HL-60 (cell line): ENCODE data around the gene DPYD.

Source experiments
- DNase-seq, 2 experiments: peaks; one replicate each; pipeline ENCODE4 v3.0.0-alpha.2; 2010 to 2020; ENCODE audit warnings: low read depth in 1 of 2, low spot score in 1 of 2
- H3K27ac ChIP-seq: fragments of 250-450 bp; sonication (Bioruptor Pico); replicated peaks from 2 replicates; pipeline ENCODE4 v1.5.1; 2020; ENCODE audit warnings: mild to moderate bottlenecking, moderate library complexity
- H3K27me3 ChIP-seq: fragments of 250-450 bp; sonication (Bioruptor Pico); 2 replicates; pipeline ENCODE4 v1.5.1; 2021; ENCODE audit warnings: mild to moderate bottlenecking, moderate library complexity; ENCODE audit not compliant: insufficient read depth, poor library complexity, severe bottlenecking
- H3K4me3 ChIP-seq: replicated peaks from 2 replicates; pipeline ENCODE4 v1.5.1; 2011; ENCODE audit warnings: mild to moderate bottlenecking, control low read depth, low read length; ENCODE audit not compliant: insufficient read depth
- GABPA ChIP-seq: IDR thresholded peaks from 2 replicates; pipeline ENCODE4 v1.6.1; 2012; ENCODE audit warnings: low read depth
- POLR2AphosphoS5 ChIP-seq: IDR thresholded peaks from 2 replicates; pipeline ENCODE4 v1.6.1; 2012; ENCODE audit warnings: low read depth
- REST ChIP-seq: IDR thresholded peaks from 2 replicates; pipeline ENCODE4 v1.6.1; 2012; ENCODE audit warnings: low read depth; ENCODE audit not compliant: insufficient replicate concordance
- SPI1 ChIP-seq: IDR thresholded peaks from 2 replicates; pipeline ENCODE4 v1.6.1; 2012; ENCODE audit warnings: low read depth, mild to moderate bottlenecking, borderline replicate concordance
- TF ChIP-seq, protein P1 (sequence below): IDR thresholded peaks from one replicate; pipeline ENCODE4 v1.5.1; 2011; ENCODE audit warnings: low read length, control low read depth, inconsistent platforms; ENCODE audit not compliant: insufficient read depth

Gene DPYD

DNA sequence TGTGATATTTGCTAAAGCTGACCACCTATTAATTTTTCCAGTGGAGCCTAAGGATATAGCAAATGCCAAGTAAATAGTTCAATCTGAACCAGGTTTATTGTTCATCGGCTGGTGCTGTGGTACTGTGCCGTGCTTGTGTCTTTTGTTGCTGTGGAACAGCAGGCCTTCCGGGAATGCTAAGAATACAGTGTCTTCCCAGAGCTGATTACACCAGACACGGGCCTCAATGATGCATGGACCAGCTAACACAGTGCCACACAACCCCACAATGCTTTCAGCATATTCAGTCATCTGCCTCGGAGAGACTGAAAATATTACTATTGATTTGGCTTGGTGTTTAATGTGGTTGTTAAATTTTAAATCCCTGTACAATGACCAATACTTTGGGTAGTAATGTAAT, 783.8 kb downstream of the DPYD start:
- Histone ChIP-seq H3K4me3 (no peak overlapping the region), H3K27ac (no peak overlapping the region), H3K27me3 (no peaks in the 10 kb centered on the region)
- no peak for DNase-seq
- TF ChIP-seq REST (no peak), GABPA (no peak), POLR2AphosphoS5 (no peak), SPI1 (no peak)
- TF ChIP-seq, protein P1, sequence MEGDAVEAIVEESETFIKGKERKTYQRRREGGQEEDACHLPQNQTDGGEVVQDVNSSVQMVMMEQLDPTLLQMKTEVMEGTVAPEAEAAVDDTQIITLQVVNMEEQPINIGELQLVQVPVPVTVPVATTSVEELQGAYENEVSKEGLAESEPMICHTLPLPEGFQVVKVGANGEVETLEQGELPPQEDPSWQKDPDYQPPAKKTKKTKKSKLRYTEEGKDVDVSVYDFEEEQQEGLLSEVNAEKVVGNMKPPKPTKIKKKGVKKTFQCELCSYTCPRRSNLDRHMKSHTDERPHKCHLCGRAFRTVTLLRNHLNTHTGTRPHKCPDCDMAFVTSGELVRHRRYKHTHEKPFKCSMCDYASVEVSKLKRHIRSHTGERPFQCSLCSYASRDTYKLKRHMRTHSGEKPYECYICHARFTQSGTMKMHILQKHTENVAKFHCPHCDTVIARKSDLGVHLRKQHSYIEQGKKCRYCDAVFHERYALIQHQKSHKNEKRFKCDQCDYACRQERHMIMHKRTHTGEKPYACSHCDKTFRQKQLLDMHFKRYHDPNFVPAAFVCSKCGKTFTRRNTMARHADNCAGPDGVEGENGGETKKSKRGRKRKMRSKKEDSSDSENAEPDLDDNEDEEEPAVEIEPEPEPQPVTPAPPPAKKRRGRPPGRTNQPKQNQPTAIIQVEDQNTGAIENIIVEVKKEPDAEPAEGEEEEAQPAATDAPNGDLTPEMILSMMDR: no peak

DNA sequence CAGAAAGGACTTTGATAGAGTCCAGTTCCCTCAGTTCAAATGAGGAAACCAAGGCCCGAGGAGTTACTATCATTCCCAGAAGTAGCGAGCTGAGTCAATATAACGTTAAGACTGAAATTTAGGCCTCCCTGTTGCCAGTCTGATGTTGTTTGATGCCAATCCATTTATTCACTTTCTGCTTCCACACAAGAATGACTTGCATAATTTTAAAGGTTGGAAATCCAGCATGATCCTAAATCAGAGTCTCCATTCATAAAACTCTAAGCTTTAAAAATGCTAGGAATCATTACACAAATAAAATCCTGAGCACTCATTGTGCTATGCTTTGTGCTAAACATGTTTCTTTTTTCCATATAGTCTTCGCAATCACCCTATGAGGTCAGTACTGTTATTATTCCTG, 784.9 kb downstream of the DPYD start:
- no peak overlapping the region for H3K27ac ChIP-seq
- no peaks in the 10 kb centered on the region for H3K27me3 ChIP-seq
- no peak for DNase-seq
- no peak for TF ChIP-seq GABPA
- H3K4me3 ChIP-seq: no peak overlapping the region

DNA sequence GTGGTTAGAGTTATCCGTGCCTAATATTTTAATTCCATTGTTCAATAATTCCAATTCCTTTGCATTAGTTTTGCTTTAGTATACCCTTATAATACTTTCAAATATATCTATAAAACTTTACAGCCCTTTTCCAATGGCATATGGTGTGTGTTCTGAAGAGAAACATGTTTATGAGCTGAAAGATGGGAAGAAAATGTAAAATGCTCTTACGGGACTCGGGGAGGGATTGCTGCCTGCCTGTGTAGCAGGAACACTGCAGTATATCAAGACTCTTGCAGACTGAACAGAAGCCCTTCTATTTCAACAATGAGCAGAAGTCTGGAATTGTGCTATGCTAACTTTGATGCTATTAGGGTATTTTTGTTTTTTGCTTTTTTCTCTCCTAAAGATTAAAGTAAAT, 792.4 kb downstream of the DPYD start:
- TF ChIP-seq SPI1: no peak
- no peak for TF ChIP-seq REST
- TF ChIP-seq, protein P1: no peak
- TF ChIP-seq GABPA: no peak
- no peak for TF ChIP-seq POLR2AphosphoS5
- H3K4me3 ChIP-seq: no peak overlapping the region
- no peak for DNase-seq
- H3K27ac ChIP-seq: no peak overlapping the region
- no peaks in the 10 kb centered on the region for H3K27me3 ChIP-seq

DNA sequence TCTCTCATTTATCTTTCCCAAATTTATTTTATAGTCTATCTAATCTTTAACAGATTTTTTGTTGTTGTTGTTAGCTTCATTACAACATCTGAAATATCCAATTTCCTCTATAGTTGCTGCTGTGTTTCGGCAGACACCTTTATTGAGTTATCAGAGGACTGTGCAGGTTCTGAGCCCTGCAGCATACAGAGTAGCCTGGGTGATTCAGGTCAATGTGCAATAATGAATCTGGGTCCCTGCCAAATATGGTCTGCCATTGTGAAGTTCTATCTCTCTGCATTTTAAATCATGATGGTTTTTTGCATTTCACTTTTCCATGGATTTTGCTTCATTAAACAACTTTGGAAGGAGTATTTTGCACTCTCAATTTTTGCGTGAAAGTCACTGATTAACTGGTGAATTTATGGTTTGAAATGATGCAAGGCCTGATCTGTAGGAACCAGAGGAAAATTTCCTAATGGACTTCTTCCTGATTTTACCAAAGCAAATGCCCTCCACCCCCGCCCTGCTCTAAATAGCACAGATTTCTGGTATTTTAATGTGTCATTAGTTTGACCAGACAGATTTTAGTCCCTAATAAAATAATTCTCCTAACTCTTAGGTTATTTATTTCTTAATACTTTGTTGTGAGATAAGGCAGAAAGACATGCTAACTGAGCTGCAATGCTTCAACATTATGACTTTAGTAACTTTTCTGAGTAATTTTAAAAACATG, 797.0 kb downstream of the DPYD start:
- no peak for DNase-seq
- H3K27ac ChIP-seq: no peak overlapping the region
- H3K27me3 ChIP-seq: no peaks in the 10 kb centered on the region
- H3K4me3 ChIP-seq: no peak overlapping the region
- TF ChIP-seq REST (no peak), SPI1 (no peak), GABPA (no peak), POLR2AphosphoS5 (no peak)
